Osteoblast (primary cell): ENCODE results near the gene FAM110D. TPM values are rescaled to one million over a fixed set of nuclear protein-coding genes. Genes with fewer than 3 reads are reported as not detected.

Source experiments
- DNase-seq: peaks from one replicate; pipeline ENCODE4 v3.0.0; 2011; ENCODE audit warnings: low spot score, mixed read lengths; ENCODE audit not compliant: insufficient read length; ENCODE audit errors: missing footprints
- H2AFZ ChIP-seq: 2 replicates; pipeline ENCODE4 v1.6.0; 2011; ENCODE audit warnings: mild to moderate bottlenecking, low read length
- H3K27ac ChIP-seq: 2 replicates; pipeline ENCODE4 v1.5.1; 2011; ENCODE audit warnings: mild to moderate bottlenecking, low read depth, low read length, moderate library complexity
- H3K27me3 ChIP-seq: 2 replicates; pipeline ENCODE4 v1.6.0; 2012; ENCODE audit warnings: mild to moderate bottlenecking, control low read depth, inconsistent platforms, low read length, moderate library complexity; ENCODE audit not compliant: insufficient read depth
- H3K36me3 ChIP-seq: 2 replicates; pipeline ENCODE4 v1.5.1; 2011; ENCODE audit warnings: mild to moderate bottlenecking, low read length, control low read depth, moderate library complexity; ENCODE audit not compliant: insufficient read depth
- H3K4me1 ChIP-seq: 2 replicates; pipeline ENCODE4 v1.5.1; 2011; ENCODE audit warnings: mild to moderate bottlenecking, low read length, control low read depth, moderate library complexity; ENCODE audit not compliant: insufficient read depth
- H3K4me2 ChIP-seq: 2 replicates; pipeline ENCODE4 v1.6.0; 2011; ENCODE audit warnings: mild to moderate bottlenecking, low read length; ENCODE audit not compliant: insufficient read depth
- H3K4me3 ChIP-seq: fragments of 200-600 bp; sonication (generic); 3 replicates; pipeline ENCODE4 v1.5.1; 2012; ENCODE audit warnings: mild to moderate bottlenecking, low read length, inconsistent platforms; ENCODE audit not compliant: insufficient read depth
- H3K79me2 ChIP-seq: 2 replicates; pipeline ENCODE4 v1.6.0; 2012; ENCODE audit warnings: mild to moderate bottlenecking, low read length, control low read depth, inconsistent platforms; ENCODE audit not compliant: insufficient read depth
- H3K9me3 ChIP-seq: 2 replicates; pipeline ENCODE4 v1.5.1; 2011; ENCODE audit warnings: low read depth, low read length, control low read depth
- H4K20me1 ChIP-seq: 2 replicates; pipeline ENCODE4 v1.6.0; 2012; ENCODE audit warnings: mild to moderate bottlenecking, low read length, control low read depth; ENCODE audit not compliant: insufficient read depth
- total RNA-seq: library from RNA; depleted of rRNA; stranded (reverse); fragments of >200 nt; gene quantifications from 2 replicates; pipeline ENCODE4 v1.2.3, GENCODE V29; 2012
- TF ChIP-seq, protein P1 (sequence below): IDR thresholded peaks from 2 replicates; pipeline ENCODE4 v1.5.1; 2011; ENCODE audit warnings: mild to moderate bottlenecking, low read depth, low read length, moderate library complexity; ENCODE audit errors: extremely low read depth

FAM110D gene
- total RNA-seq, result not detected in 2 replicates

DNA sequence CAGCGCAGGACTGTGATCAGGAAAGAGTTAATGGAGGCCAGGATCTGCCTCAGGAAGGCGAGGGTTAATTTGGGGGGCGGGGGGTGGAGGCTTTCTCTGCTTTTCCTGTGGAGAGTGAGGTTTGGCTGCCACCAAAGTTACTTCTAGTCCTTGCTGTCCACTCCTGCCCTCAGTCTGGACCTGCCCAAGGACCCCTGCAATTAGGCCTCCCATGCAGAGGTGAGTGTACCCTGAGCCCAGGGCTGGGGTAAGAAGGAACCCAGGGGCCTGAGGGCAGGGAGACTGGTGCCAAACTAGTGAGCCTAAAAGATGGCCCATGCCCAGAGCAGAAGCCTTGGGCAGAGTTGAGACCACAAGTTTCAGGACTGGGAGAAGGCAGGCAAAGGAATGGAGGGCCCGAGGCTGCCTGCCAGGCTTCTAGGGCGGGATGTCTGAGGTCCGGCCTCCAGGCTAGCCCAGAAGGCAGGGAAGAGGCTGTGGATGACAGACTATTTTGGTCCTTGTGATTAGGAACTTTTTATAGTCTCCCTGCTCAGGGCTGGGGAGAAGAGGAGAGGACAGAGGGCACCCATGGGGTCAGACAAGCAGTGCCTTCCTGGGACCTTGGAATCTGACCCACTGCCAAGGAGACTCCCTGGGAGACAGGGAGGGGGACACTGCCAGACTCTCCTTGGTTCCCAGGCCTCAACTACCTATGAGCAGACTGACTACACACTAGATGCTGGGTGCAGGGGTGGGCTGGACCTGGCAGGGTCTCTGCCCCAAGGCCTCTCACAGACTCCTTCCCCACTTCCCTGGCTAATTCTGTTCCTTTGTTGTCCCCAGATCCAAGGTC is at the start of gene FAM110D:
Gene FAM110D, plus strand, starts transcription at position 172 of the 835 bp plus-strand sequence. CDS start 2,213 bp downstream, outside the sequence.
- Histone ChIP-seq H3K4me2 (no peak within 1 kb of the TSS), H2AFZ (no peak within 1 kb of the TSS), H3K79me2 (no peaks in the 10 kb centered on the region), H3K4me3 (no peak within 1 kb of the TSS), H4K20me1 (no peaks in the 10 kb centered on the region), H3K27me3 (peaks cover 33% of the 10 kb centered on the region), H3K36me3 (no peaks in the 10 kb centered on the region), H3K4me1 (peaks cover 4% of the 10 kb centered on the region), H3K27ac (no peak within 1 kb of the TSS), H3K9me3 (no peaks in the 10 kb centered on the region)
- peak; percentile 87 for DNase-seq
- TF ChIP-seq, protein P1, sequence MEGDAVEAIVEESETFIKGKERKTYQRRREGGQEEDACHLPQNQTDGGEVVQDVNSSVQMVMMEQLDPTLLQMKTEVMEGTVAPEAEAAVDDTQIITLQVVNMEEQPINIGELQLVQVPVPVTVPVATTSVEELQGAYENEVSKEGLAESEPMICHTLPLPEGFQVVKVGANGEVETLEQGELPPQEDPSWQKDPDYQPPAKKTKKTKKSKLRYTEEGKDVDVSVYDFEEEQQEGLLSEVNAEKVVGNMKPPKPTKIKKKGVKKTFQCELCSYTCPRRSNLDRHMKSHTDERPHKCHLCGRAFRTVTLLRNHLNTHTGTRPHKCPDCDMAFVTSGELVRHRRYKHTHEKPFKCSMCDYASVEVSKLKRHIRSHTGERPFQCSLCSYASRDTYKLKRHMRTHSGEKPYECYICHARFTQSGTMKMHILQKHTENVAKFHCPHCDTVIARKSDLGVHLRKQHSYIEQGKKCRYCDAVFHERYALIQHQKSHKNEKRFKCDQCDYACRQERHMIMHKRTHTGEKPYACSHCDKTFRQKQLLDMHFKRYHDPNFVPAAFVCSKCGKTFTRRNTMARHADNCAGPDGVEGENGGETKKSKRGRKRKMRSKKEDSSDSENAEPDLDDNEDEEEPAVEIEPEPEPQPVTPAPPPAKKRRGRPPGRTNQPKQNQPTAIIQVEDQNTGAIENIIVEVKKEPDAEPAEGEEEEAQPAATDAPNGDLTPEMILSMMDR, result no peak

DNA sequence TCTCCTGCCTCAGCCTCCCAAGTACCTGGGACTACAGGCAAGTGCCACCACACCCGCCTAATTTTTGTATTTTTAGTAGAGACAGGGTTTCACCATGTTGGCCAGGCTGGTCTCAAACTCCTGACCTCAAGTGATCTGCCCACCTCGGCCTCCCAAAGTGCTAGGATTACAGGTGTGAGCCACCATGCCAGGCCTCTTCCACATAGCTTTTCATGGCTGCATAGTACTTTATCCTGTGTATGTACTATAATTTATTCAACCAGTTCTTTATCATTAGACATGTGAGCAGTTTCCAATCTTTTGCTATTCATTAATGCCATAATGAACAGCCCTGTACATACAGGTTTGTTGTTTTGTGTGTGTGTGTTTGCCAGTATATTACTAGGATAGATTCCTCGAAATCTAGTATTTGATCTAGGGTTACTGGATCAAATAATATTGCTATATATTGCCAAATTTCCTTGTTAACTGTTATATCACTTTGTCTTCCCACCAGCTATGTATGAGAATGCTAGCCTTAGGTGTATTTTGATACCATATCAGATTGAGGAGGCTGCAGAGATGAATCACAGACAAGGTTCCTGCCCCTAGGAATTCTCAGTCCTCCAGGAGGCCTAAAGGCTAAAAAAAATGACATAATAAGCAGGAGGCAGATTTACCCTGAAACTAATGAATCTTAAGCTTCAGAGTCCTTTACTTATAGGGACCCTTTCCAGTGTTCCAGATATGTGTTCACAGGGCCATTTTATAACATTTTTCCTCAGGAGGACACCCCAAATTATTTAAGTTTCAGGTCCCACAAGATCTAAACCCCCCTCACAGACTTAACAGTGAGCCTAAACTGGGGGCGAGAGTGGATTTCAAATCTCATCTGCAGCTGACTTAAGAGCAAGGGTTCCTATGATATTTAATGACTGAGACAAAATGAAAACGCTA is 49.4 kb upstream of the FAM110D start:
- TF ChIP-seq, protein P1, result no peak
- H3K4me1 ChIP-seq, result peaks cover 18% of the 10 kb centered on the region
- no peak overlapping the region for H2AFZ ChIP-seq
- H3K4me2 ChIP-seq, result peak overlapping the region; percentile 99
- H3K27ac ChIP-seq, result no peak overlapping the region
- H3K36me3 ChIP-seq, result peaks cover 6% of the 10 kb centered on the region
- H3K9me3 ChIP-seq, result no peaks in the 10 kb centered on the region
- no peaks in the 10 kb centered on the region for H4K20me1 ChIP-seq
- no peak overlapping the region for H3K4me3 ChIP-seq
- H3K27me3 ChIP-seq, result no peaks in the 10 kb centered on the region
- DNase-seq, result peak; percentile 45
- H3K79me2 ChIP-seq, result peaks cover 21% of the 10 kb centered on the region

DNA sequence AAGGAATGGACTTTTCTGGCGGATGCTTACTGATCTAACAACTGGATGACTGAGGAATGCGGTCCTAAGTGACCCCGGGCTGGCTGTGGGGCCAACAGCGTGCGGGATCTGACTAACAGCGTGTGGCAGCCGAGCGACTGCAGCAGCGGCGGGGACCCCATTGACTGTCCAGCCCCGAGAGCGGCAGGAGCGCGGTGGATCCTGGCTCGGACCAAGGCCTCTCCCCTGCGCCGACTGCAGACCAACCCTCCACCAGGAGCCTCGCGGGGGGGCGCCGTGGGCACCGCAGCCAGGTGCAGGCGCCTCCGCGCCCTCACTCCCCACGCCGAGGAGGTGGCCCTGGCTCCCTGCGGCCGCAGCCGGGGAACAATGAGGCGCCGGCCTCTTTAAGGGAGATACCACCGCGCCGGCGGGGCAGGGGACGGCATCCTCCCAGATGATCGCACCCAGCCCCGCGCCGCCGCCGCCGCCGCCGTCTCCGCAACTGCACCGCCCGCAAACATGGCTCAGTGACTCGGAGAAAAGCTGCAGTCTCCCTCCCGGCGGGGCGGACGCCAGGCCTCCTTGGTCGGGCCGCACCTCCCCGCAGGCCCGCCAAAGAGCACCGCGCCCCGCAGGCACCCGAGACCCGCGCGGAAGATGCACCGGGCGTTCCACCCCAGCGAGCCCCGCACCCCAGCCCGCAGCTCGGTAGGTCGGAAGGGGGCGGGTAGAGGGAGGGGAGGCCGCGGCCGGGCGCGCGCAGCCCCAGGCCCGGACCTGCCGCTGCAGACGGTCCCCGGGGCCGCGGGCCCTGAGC is 47.9 kb upstream of the FAM110D start:
- Histone ChIP-seq H3K27me3 (no peaks in the 10 kb centered on the region), H3K4me2 (peak overlapping the region; percentile 99), H4K20me1 (no peaks in the 10 kb centered on the region), H3K36me3 (peaks cover 13% of the 10 kb centered on the region), H2AFZ (peak overlapping the region; percentile 92), H3K4me1 (peaks cover 15% of the 10 kb centered on the region), H3K4me3 (peak overlapping the region; percentile 99), H3K27ac (peak overlapping the region; percentile 28), H3K79me2 (peaks cover 24% of the 10 kb centered on the region), H3K9me3 (no peaks in the 10 kb centered on the region)
- peak; percentile 94 for DNase-seq
- TF ChIP-seq, protein P1, result no peak
